CD14-positive monocyte (primary cell): ENCODE measurements around the gene GLCCI1. TPM values are rescaled to one million over a fixed set of nuclear protein-coding genes. Genes with fewer than 3 reads are reported as not detected.

Source experiments
- DNase-seq, 3 donors: peaks; one replicate each; pipeline ENCODE4 v3.0.0-alpha.2; 2011 to 2022
- H2AFZ ChIP-seq: 2 replicates; pipeline ENCODE4 v1.6.0; 2012; ENCODE audit warnings: mild to moderate bottlenecking, low read depth, low read length, inconsistent platforms; ENCODE audit not compliant: insufficient read depth, poor library complexity, severe bottlenecking
- H3K27ac ChIP-seq, 2 donors: 1 replicate in 1 of 2; 2 replicates in 1 of 2; pipeline ENCODE4 v1.5.1; 2012 to 2013; ENCODE audit warnings: low read length in 2 of 2, control low read depth in 1 of 2, inconsistent platforms in 1 of 2, low read depth in 1 of 2, mild to moderate bottlenecking in 1 of 2
- H3K27me3 ChIP-seq, 2 donors: one replicate each; pipeline versions ENCODE4 v1.6.0 to v1.6.1; 2011 to 2013; ENCODE audit warnings: low read length in 2 of 2; ENCODE audit not compliant: control insufficient read depth in 2 of 2, insufficient read depth in 2 of 2
- H3K36me3 ChIP-seq, 2 donors: replicated peaks in 1 of 2; 1 replicate in 1 of 2; 2 replicates in 1 of 2; pipeline versions ENCODE4 v1.5.1 to v1.6.1; 2012 to 2013; ENCODE audit warnings: low read length in 2 of 2, control low read depth in 1 of 2, inconsistent platforms in 1 of 2, mild to moderate bottlenecking in 1 of 2; ENCODE audit not compliant: insufficient read depth in 2 of 2, control insufficient read depth in 1 of 2
- H3K4me1 ChIP-seq, 2 donors: 1 replicate in 1 of 2; 2 replicates in 1 of 2; pipeline versions ENCODE4 v1.5.1 to v1.6.1; 2012 to 2013; ENCODE audit warnings: low read length in 2 of 2, control low read depth in 1 of 2, inconsistent platforms in 1 of 2, mild to moderate bottlenecking in 1 of 2, moderate library complexity in 1 of 2; ENCODE audit not compliant: insufficient read depth in 2 of 2, control insufficient read depth in 1 of 2
- H3K4me2 ChIP-seq: replicated peaks from 2 replicates; pipeline ENCODE3; 2012; ENCODE audit warnings: low read length, moderate library complexity, mild to moderate bottlenecking; ENCODE audit not compliant: poor library complexity, severe bottlenecking; ENCODE audit errors: extremely low read depth
- H3K4me3 ChIP-seq, 3 experiments: fragments of 200-600 bp in 1 of 3; sonication (generic) in 1 of 3; replicated peaks in 1 of 3; 1 replicate in 2 of 3; 2 replicates in 1 of 3; pipeline ENCODE4 v1.5.1; 2011 to 2013; ENCODE audit warnings: low read length in 3 of 3, mild to moderate bottlenecking in 3 of 3, control low read depth in 2 of 3, low read depth in 2 of 3, inconsistent platforms in 1 of 3, moderate library complexity in 1 of 3
- H3K79me2 ChIP-seq: 2 replicates; pipeline ENCODE4 v1.6.0; 2012; ENCODE audit warnings: mild to moderate bottlenecking, control low read depth, inconsistent platforms, low read length, moderate library complexity; ENCODE audit not compliant: insufficient read depth
- H3K9ac ChIP-seq: 2 replicates; pipeline ENCODE4 v1.6.0; 2017; ENCODE audit warnings: low read length, mild to moderate bottlenecking; ENCODE audit not compliant: insufficient read depth, poor library complexity, severe bottlenecking
- H3K9me3 ChIP-seq, 2 donors: replicated peaks in 1 of 2; 1 replicate in 1 of 2; 2 replicates in 1 of 2; pipeline versions ENCODE4 v1.5.1 to v1.6.1; 2012 to 2013; ENCODE audit warnings: low read length in 2 of 2, control low read depth in 1 of 2; ENCODE audit not compliant: control insufficient read depth in 1 of 2, insufficient read depth in 1 of 2
- H4K20me1 ChIP-seq: 2 replicates; pipeline ENCODE4 v1.6.0; 2012; ENCODE audit warnings: mild to moderate bottlenecking, low read length, control low read depth, moderate library complexity; ENCODE audit not compliant: insufficient read depth
- H3K27ac Mint-ChIP-seq, 7 donors: one replicate each; pipeline ENCODE4 v1.8.0; 2020; ENCODE audit warnings: mild to moderate bottlenecking in 7 of 7, mixed read lengths in 7 of 7, moderate library complexity in 6 of 7, inconsistent platforms in 2 of 7
- H3K27me3 Mint-ChIP-seq, 3 donors: one replicate each; pipeline ENCODE4 v1.8.0; 2021 to 2022; ENCODE audit warnings: low read depth in 3 of 3, mild to moderate bottlenecking in 3 of 3, mixed read lengths in 3 of 3, moderate library complexity in 3 of 3, inconsistent platforms in 1 of 3
- H3K36me3 Mint-ChIP-seq, 2 donors: one replicate each; pipeline ENCODE4 v1.8.0; 2020; ENCODE audit warnings: mixed read lengths in 2 of 2, inconsistent platforms in 1 of 2, mild to moderate bottlenecking in 1 of 2
- H3K4me1 Mint-ChIP-seq: one replicate; pipeline ENCODE4 v1.8.0; 2020; ENCODE audit warnings: mild to moderate bottlenecking, mixed read lengths
- H3K4me3 Mint-ChIP-seq, 2 donors: one replicate each; pipeline ENCODE4 v1.8.0; 2020; ENCODE audit warnings: mild to moderate bottlenecking in 2 of 2, mixed read lengths in 2 of 2, moderate library complexity in 1 of 2
- H3K9me3 Mint-ChIP-seq, 7 donors: one replicate each; pipeline ENCODE4 v1.8.0; 2020 to 2022; ENCODE audit warnings: mixed read lengths in 7 of 7, mild to moderate bottlenecking in 6 of 7, moderate library complexity in 6 of 7, inconsistent platforms in 2 of 7
- WGBS: methylation state at CpG from one replicate; pipeline ENCODE4 v1.1.5; 2013; ENCODE audit warnings: missing lambda C conversion rate; ENCODE audit not compliant: insufficient coverage; 5-methylcytosine and 5-hydroxymethylcytosine counted together
- intact Hi-C, 2 donors: fragments of 100-400 bp; cut with micrococcal nuclease; formaldehyde crosslinking; loops; one replicate each; pipeline versions ENCODE4 v1.15.0 to v1.15.1; 2023
- polyA plus RNA-seq, 3 donors: library from polyadenylated mRNA; depleted of rRNA in 1 of 3; unstranded in 2 of 3; stranded (reverse) in 1 of 3; fragments of 300-500 nt in 2 of 3; fragments of >200 nt in 1 of 3; fragmentation: Illumina TruSeq in 2 of 3; gene quantifications; 1 replicate in 2 of 3; 2 replicates in 1 of 3; pipeline ENCODE4 v1.2.3, GENCODE V29; 2012 to 2021
- TF ChIP-seq, protein P1 (sequence below): fragments of 200-600 bp; IDR thresholded peaks from one replicate; pipeline ENCODE4 v1.8.0; 2022; ENCODE audit warnings: antibody characterized with exemption, mild to moderate bottlenecking

The GLCCI1 gene
- polyA plus RNA-seq, 3 donors, result 0.89 to 2.1 (median 1.1) TPM

- Histone ChIP-seq H3K36me3 (no peaks in the 10 kb centered on the region), H3K27me3 (no peaks in the 10 kb centered on the region), H3K9ac (no peak overlapping the region), H3K27ac (no peak overlapping the region), H3K79me2 (no peaks in the 10 kb centered on the region), H2AFZ (no peak overlapping the region), H3K4me2 (no peak overlapping the region), H4K20me1 (no peaks in the 10 kb centered on the region), H3K4me1 (peaks cover 13% of the 10 kb centered on the region in 2 donors), H3K4me3 (no peak overlapping the region), H3K9me3 (no peaks in the 10 kb centered on the region)
- no peak for DNase-seq
- intact Hi-C loops, result no loop called here
- 100% methylated on average over 1 of the region's 1 CpG for WGBS
- TF ChIP-seq, protein P1, sequence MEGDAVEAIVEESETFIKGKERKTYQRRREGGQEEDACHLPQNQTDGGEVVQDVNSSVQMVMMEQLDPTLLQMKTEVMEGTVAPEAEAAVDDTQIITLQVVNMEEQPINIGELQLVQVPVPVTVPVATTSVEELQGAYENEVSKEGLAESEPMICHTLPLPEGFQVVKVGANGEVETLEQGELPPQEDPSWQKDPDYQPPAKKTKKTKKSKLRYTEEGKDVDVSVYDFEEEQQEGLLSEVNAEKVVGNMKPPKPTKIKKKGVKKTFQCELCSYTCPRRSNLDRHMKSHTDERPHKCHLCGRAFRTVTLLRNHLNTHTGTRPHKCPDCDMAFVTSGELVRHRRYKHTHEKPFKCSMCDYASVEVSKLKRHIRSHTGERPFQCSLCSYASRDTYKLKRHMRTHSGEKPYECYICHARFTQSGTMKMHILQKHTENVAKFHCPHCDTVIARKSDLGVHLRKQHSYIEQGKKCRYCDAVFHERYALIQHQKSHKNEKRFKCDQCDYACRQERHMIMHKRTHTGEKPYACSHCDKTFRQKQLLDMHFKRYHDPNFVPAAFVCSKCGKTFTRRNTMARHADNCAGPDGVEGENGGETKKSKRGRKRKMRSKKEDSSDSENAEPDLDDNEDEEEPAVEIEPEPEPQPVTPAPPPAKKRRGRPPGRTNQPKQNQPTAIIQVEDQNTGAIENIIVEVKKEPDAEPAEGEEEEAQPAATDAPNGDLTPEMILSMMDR, result no peak
- no peak overlapping the region for H3K27ac Mint-ChIP-seq
- H3K4me3 Mint-ChIP-seq, result no peak overlapping the region
- peaks cover 6 to 7% of the 10 kb centered on the region in 2 donors for H3K36me3 Mint-ChIP-seq
- H3K9me3 Mint-ChIP-seq, result peaks cover 0 to 2% (median 0%) of the 10 kb centered on the region in 7 donors
- peaks cover 23% of the 10 kb centered on the region for H3K4me1 Mint-ChIP-seq
- peaks cover 0 to 2% (median 0%) of the 10 kb centered on the region in 3 donors for H3K27me3 Mint-ChIP-seq
Observed at GRCh38 chr7:8130663-8131062, 162.1 kb downstream of the GLCCI1 start.

- Histone ChIP-seq H3K9me3 (no peaks in the 10 kb centered on the region), H3K79me2 (no peaks in the 10 kb centered on the region), H3K4me1 (peaks cover under 1% of the 10 kb centered on the region in 2 donors), H3K4me2 (no peak overlapping the region), H3K27ac (no peak overlapping the region), H3K27me3 (no peaks in the 10 kb centered on the region), H2AFZ (no peak overlapping the region), H3K36me3 (no peaks in the 10 kb centered on the region), H3K4me3 (no peak overlapping the region), H3K9ac (no peak overlapping the region), H4K20me1 (no peaks in the 10 kb centered on the region)
- 65% methylated on average over 3 of the region's 5 CpGs for WGBS
- no peak for DNase-seq
- TF ChIP-seq, protein P1, result no peak
- Mint-ChIP-seq H3K4me3 (no peak overlapping the region), H3K36me3 (peaks cover 6 to 7% of the 10 kb centered on the region in 2 donors), H3K4me1 (peaks cover 10% of the 10 kb centered on the region), H3K27ac (no peak overlapping the region), H3K9me3 (peaks cover 0 to 2% (median 0%) of the 10 kb centered on the region in 7 donors), H3K27me3 (peaks cover 0 to 2% (median 0%) of the 10 kb centered on the region in 3 donors)
- intact Hi-C loops, result no loop called here
Observed at GRCh38 chr7:8131694-8132605, 163.4 kb downstream of the GLCCI1 start.
